ENCODE results near the gene SETD2.
A peak's percentile ranks its signal among the peaks of the same experiment; 100 is the strongest.
"Not testable (repeated sequence)": the region's sequence is repeated elsewhere in the genome, so short reads cannot be mapped to it uniquely, and the experiment has no call there.

SETD2 gene, protein sequence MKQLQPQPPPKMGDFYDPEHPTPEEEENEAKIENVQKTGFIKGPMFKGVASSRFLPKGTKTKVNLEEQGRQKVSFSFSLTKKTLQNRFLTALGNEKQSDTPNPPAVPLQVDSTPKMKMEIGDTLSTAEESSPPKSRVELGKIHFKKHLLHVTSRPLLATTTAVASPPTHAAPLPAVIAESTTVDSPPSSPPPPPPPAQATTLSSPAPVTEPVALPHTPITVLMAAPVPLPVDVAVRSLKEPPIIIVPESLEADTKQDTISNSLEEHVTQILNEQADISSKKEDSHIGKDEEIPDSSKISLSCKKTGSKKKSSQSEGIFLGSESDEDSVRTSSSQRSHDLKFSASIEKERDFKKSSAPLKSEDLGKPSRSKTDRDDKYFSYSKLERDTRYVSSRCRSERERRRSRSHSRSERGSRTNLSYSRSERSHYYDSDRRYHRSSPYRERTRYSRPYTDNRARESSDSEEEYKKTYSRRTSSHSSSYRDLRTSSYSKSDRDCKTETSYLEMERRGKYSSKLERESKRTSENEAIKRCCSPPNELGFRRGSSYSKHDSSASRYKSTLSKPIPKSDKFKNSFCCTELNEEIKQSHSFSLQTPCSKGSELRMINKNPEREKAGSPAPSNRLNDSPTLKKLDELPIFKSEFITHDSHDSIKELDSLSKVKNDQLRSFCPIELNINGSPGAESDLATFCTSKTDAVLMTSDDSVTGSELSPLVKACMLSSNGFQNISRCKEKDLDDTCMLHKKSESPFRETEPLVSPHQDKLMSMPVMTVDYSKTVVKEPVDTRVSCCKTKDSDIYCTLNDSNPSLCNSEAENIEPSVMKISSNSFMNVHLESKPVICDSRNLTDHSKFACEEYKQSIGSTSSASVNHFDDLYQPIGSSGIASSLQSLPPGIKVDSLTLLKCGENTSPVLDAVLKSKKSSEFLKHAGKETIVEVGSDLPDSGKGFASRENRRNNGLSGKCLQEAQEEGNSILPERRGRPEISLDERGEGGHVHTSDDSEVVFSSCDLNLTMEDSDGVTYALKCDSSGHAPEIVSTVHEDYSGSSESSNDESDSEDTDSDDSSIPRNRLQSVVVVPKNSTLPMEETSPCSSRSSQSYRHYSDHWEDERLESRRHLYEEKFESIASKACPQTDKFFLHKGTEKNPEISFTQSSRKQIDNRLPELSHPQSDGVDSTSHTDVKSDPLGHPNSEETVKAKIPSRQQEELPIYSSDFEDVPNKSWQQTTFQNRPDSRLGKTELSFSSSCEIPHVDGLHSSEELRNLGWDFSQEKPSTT (N-terminal part only)

DNA sequence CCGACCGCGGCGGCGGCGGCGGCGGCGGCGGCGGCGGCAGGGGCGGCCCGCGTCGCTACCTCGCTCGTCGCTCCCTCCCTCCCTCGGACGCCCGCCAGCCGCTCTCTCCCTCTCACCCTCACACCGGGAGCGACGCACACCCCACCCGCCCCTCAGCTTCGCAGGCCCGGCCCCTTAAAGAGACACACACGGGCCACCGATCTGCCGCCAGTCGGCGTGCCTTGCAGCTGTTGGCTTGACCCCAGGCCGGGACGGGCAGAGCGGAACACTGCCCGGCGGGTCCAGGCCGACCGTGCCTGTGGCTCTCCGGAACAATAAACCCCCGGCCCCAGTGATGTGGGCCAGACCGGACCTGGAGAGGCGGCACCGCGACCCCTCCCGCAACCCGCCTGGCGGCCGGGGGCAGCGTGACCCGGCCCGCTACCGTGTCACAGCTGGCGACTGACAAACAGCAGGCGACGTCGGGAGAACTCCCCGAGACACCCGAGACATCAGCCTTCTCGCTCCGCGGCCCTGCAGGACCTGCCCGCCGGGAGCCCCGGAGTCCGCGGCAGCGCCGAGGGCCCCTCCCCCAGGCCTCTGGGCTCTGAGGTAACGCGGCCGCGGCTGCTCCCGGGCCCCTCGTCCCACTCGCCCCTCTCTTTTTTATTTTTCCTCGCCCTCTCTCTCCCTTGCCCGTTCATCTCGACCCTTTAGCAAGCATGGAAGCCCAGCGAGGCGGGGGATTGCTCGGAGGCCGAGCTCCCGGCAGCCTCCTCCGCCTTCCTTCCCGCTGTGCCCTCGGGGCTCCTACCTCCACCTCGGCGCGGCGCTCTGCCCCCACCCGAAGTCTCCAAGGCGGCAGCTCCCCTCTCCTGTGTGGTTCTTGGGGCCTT is at the start of gene SETD2:
Gene SETD2, minus strand, starts transcription at position 107 of the 875 bp plus-strand sequence. CDS start 189 bp downstream, outside the sequence.
- FAIRE-seq = no peak

GRCh38 chr3:47210863-47211405 is 47.0 kb upstream of the SETD2 start:
- FAIRE-seq = no peak

- not testable (repeated sequence) for FAIRE-seq
Measured at GRCh38 chr3:47206022-47206421, 42.1 kb upstream of the SETD2 start.

GRCh38 chr3:47204875-47205274 is 41.0 kb upstream of the SETD2 start:
- FAIRE-seq = peak; percentile 51

DNA sequence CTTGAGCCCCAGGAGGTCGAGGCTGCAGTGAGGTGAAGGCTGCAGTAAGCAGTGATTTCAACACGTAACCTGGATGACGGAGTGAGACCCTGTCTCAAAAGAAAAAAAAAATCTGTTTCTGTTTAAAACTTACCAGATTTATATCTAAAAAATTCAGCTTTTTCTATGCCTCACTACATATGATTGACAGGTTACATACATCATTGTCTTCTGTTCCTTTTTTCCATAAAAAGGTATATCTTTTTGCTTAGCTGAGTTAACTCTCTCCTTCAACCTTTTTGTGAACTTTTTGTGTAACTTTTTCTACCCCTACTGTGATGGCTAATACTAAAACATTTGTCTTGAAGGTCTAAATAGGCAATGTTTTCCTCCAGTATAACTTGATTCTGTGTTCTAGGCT is 38.6 kb upstream of the SETD2 start:
- FAIRE-seq = no peak

DNA sequence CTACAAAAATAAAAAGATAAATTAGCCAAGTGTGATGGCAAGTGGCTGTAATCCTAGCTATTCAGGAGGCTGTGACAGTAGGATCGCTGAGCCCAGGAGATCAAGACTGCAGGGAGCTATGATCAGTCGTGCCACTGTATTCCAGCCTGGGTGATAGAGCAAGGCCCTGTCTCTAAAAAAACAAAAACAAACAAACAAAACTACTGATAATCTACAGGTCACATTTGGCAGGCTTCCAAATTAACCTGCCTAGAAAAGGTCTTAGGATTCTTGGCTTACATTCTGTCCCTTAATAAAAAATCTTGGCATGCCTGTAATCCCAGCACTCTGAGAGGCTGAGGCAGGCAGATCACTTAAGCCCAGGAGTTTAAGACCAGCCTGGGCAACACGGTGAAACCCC is 33.4 kb upstream of the SETD2 start:
- no peak for FAIRE-seq

DNA sequence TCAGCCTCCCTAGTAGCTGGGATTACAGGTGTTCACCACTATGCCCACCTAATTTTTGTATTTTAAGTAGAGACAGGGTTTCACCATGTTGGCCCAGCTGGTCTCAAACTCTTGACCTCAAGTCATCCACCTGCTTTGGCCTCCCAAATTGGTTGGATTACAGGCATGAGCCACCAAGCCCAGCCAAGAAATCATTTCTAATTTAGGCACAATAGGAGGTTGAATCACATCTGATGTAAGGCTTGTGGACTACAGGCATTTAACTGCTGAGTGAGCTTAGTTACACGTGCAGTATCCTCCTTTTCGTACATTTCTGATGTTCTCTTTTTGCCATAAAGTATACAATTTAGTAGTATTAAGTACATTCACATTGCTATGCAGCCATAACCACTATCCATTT is 31.1 kb upstream of the SETD2 start:
- no peak for FAIRE-seq

DNA sequence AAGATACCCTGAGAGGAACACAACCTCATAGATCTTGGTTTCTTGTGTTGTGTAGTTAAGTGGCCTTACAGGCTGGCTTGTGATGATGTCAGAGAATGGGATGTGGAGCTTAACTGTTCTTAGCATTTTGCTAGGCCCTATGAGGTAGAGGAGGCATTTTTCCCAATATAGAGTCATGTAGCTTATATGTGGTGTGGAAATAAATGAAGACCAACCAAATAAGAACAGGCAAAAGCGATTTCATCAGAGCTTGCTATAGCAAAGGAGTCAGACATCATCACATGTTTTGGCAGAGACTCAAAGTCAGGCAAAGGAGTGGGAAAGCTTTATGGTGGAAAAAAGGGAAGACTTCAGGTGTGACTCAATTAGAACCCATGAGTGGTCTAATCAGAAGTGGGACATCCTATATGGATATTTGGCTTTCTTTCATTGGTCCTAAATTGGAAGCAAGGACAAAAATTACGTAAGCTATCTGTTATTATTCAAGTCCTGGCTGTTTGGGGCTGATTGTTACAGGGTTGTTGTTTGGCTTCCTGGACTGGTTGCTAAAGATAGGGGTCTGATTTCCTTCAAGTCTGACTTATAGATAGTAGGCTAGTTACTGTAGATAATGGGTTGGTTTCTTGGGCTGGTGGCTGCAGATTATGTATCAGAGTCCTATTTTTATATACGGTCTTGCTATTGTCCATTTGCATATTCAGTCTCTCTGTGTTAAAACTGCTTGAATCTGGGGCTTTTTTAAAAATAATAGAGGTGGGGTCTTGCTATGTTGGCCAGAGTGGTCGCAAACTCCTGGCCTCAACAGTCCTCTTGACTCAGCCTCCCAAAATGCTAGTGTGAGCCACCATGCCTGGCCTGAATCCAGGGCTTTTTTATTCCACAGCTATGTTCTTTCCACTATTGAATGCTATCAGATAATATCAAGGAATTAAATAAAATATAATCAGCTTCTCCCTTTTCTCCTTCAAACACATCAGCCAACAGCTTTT is 30.3 kb upstream of the SETD2 start:
- no peak for FAIRE-seq

- FAIRE-seq = no peak
Measured at GRCh38 chr3:47186285-47186684, 22.4 kb upstream of the SETD2 start.

GRCh38 chr3:47181685-47182084 is 17.8 kb upstream of the SETD2 start:
- not testable (repeated sequence) for FAIRE-seq

DNA sequence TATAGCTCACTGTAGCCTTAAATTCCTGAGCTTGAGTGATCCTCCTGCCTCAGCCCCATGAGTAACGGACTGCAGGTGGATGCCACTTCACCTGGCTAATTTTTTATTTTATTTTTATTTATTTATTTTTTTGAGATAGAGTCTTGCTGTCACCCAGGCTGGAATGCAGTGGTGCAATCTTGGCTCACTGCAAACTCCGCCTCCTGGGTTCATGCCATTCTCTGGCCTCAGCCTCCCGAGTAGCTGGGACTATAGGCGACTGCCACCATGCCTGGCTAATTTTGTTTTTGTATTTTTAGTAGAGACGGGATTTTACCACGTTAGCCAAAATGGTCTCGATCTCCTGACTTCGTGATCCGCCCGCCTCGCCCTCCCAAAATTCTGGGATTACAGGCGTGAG is 16.1 kb upstream of the SETD2 start:
- FAIRE-seq = not testable (repeated sequence)

GRCh38 chr3:47176582-47176981 is 12.7 kb upstream of the SETD2 start:
- no peak for FAIRE-seq

- no peak for FAIRE-seq
Measured at GRCh38 chr3:47163169-47164006, 525 bp downstream of the SETD2 start.

DNA sequence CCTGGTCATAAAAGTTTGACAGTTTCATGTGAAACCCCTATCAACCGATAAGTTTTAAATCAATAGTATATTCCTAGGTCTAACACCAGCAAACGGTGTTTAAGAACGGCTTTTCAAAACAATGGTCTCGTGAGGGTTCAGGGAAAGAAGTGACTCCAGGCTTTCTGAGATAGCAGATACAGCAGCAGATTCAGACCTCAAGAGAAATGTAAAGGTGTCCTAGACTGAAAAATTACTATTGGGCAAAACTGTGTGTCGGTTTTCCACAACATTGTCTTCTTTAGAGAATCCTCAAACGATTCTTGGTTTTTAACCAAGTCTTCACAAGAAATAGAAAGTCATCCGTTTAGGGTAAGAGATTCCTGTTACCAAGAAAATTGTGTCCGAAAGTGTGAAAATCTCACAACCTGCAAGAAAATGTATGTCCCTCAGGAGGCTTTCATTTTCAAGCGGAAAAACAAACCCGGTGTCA is 1.2 kb downstream of the SETD2 start:
- FAIRE-seq = no peak

DNA sequence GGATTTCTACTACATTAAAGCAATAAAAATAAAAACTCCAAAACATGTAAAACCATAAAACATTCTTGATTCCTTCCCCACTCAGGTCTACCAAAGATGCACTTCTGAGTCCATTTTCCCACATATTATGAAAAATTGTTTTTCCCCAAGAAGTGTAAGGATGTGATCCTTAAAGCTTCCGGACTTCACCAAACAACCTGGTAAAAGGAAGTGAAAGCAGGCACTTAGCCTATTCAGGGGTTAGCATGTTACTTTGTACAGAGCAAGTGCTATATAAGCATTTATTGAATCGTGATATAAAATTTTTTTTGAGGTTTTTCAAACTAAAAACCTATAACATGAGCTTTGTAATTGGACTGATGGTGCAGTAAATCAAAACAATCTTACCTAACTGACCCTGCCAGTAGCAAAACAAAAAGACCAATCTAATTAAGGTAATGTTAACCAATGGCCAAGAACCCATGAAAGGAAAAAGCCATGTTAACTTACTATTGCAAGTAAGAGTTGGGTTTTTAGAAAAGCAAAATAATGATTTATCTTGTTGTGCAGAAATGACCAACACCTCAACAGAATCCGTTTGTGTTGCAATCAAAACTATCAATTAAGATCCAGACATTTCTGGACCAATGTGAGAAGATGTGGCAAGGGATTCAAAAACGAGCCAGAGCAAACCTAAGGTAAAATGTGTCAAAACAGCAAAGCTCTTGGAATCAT is 1.8 kb downstream of the SETD2 start:
- peak; percentile 11 for FAIRE-seq

DNA sequence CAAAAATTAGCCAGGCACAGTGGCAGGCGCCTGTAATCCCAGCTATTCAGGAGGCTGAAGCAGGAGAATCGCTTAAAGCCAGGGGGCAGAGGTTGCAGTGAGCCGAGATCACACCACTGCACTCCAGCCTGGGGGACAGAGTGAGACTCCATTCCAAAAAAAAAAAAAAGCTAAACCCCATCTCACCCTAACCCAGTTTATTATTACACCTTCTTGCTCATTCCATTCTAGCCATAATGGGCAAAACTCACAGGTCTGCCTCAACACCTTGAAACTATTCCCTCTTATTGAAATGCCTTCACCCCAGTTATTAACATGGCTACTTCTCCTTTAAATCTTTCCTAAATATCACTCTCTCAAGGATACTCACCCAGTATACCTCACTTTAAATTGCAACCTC is 4.1 kb downstream of the SETD2 start:
- no peak for FAIRE-seq

DNA sequence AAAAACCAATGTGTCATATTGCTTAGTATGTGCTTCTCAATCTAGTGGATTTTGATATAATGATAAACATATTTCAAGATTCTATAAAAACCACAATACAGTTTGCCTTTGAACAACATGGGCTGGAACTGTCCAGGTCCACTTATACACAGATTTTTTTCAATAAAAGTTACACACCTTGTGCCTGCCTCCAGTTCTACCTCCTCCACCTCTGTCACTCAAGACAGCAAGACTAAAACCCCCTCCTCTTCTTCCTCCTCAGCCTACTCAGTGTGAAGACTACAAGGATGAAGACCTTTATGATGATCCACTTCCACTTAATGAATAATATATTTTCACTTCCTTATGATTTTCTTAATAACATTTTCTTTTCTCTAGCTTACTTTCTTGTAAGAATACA is 5.7 kb downstream of the SETD2 start:
- FAIRE-seq = no peak

- no peak for FAIRE-seq
Measured at GRCh38 chr3:47156396-47156795, 7.5 kb downstream of the SETD2 start.

DNA sequence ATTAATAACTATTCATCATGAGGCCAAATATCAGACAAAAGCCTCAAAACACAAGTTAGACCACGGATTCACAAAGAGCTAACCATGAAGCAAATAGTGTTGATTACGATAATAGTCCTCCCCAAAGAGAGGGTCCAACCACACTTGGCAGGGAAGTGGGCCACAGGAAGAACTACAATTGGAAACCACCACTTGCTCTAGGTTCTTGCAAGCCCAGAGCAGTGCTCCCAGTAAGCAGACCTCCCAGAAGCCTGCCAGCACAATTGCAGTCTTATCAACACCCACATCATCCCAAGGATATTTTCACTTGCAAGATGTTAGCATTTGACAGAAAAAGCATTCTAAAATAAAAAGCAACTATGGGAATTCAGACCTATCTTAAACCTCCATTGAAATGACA is 11.3 kb downstream of the SETD2 start:
- FAIRE-seq = no peak
